NCI-H1694 (cell line): Measurements from ENCODE around the gene SPEG.

Experiments
- DNase-seq: peaks from one replicate; lab custom pipeline; 2025; lab: John Stamatoyannopoulos, UW

The SPEG gene

GRCh38 chr2:219461669-219462068 is 27.0 kb downstream of the SPEG start:
- DNase-seq: no peak

GRCh38 chr2:219462349-219462748 is 27.7 kb downstream of the SPEG start:
- DNase-seq: no peak

- no peak for DNase-seq
Measured at GRCh38 chr2:219464286-219465032, 29.8 kb downstream of the SPEG start.

- no peak for DNase-seq
Measured at GRCh38 chr2:219465659-219466561, 31.3 kb downstream of the SPEG start.

GRCh38 chr2:219466816-219467735 is 32.4 kb downstream of the SPEG start:
- DNase-seq: no peak

GRCh38 chr2:219467736-219468075 is 33.1 kb downstream of the SPEG start:
- no peak for DNase-seq

GRCh38 chr2:219468410-219469185 is 34.0 kb downstream of the SPEG start:
- DNase-seq: no peak

GRCh38 chr2:219469186-219469724 is 34.6 kb downstream of the SPEG start:
- no peak for DNase-seq

- DNase-seq: no peak
Measured at GRCh38 chr2:219470429-219470828, 35.8 kb downstream of the SPEG start.

- DNase-seq: no peak
Measured at GRCh38 chr2:219471476-219472371, 37.1 kb downstream of the SPEG start.

GRCh38 chr2:219472629-219473187 is 38.1 kb downstream of the SPEG start:
- no peak for DNase-seq

GRCh38 chr2:219473511-219473910 is 38.9 kb downstream of the SPEG start:
- no peak for DNase-seq

GRCh38 chr2:219474285-219475060 is 39.8 kb downstream of the SPEG start:
- no peak for DNase-seq

GRCh38 chr2:219475278-219475677 is 40.6 kb downstream of the SPEG start:
- DNase-seq: no peak

- peak; percentile 86 for DNase-seq
Measured at GRCh38 chr2:219475697-219476651, 41.3 kb downstream of the SPEG start.

GRCh38 chr2:219476652-219477151 is 42.1 kb downstream of the SPEG start:
- no peak for DNase-seq

GRCh38 chr2:219477179-219477578 is 42.5 kb downstream of the SPEG start:
- no peak for DNase-seq

- no peak for DNase-seq
Measured at GRCh38 chr2:219477815-219478214, 43.2 kb downstream of the SPEG start.
